ENCODE data around the gene GBX1.

Gene GBX1

DNA sequence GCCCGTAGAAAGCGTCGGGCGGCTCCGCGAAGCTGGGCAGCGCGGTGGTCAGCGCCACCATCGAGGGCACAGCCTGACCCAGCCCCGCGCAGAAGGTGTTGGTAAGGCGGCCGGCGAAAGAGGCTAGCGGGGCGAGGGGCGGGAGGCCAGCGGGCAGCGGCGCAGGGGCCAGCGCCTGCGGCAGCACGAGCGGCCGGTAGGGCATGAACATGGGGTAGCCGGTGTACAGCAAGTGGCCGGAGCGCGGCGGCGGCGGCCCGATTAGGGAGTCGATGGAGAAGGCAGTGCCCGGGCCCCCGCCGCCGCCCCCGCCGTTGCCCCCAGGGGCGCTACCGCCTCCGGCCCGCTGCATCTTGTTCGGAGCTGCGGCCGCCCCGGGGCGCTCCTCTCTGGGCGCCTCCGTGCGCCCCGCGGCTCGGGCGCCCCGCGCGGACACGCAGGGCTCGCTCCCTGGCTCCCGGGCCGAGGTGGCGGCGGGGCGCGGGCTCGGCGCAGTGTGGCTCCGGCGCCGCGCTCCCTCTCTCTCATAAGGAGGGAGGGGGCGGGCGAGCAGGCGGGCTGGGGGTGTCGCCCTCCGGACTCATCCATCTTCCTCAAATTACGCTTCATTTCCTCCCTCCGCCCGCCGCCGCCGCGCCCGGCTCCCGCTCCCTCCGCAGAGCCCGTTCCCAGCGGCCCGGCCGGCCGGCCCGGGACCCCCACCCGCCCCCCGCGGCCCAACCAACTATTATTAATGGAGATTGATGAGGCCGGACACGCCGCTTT lies at the start of gene GBX1:
TSS of gene GBX1 (minus strand) at position 498 of the 765 bp plus-strand sequence. CDS start at position 352, 146 bp downstream.
- no peak for DNase-seq (ENCODE audit: low read depth)

GRCh38 chr7:151215396-151215795 lies 47.9 kb upstream of the GBX1 start:
- no peak for DNase-seq (ENCODE audit: low read depth)

GRCh38 chr7:151213826-151214225 lies 46.3 kb upstream of the GBX1 start:
- DNase-seq (ENCODE audit: low read depth), result no peak

GRCh38 chr7:151212626-151213025 lies 45.1 kb upstream of the GBX1 start:
- DNase-seq (ENCODE audit: low read depth), result no peak

GRCh38 chr7:151211155-151211772 lies 43.8 kb upstream of the GBX1 start:
- no peak for DNase-seq (ENCODE audit: low read depth)

GRCh38 chr7:151210087-151210854 lies 42.8 kb upstream of the GBX1 start, which contains the start of gene H2BK1:
TSS of gene H2BK1 (minus strand) at chr7:151210488. CDS start at chr7:151210318, 170 bp downstream.
- DNase-seq (ENCODE audit: low read depth), result no peak

GRCh38 chr7:151209588-151209987 lies 42.1 kb upstream of the GBX1 start:
- no peak for DNase-seq (ENCODE audit: low read depth)

DNA sequence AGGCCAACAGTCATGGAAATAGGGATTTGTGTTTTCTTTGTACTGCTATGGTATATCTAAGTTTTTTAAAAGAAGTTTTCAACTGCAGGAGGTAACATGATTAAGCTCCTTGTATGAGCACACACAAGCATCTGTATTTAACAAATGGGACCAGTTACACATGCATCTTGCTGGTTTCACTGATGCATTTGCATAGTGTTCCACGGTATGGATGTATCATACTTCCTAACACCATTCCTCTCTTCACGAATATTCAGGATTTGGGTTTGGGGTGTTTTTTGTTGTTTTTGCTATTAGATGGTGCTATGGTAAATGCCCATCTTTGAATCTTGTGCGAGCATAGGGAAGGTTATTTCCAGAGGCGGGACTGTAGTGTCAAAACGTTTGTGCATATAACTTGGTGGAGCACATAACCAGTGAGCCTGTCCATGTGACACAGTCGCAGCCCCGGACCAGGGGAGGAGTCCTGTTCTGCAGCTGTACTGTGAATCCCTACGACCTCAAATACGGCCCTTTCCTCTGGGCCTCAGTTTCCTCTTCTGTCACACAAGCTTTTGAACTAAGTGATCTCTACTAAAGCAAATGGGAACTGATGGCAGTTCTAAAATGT lies 40.9 kb upstream of the GBX1 start:
- no peak for DNase-seq (ENCODE audit: low read depth)

- no peak for DNase-seq (ENCODE audit: low read depth)
These were observed 40.3 kb upstream of the GBX1 start for GRCh38 chr7:151207804-151208203.

DNA sequence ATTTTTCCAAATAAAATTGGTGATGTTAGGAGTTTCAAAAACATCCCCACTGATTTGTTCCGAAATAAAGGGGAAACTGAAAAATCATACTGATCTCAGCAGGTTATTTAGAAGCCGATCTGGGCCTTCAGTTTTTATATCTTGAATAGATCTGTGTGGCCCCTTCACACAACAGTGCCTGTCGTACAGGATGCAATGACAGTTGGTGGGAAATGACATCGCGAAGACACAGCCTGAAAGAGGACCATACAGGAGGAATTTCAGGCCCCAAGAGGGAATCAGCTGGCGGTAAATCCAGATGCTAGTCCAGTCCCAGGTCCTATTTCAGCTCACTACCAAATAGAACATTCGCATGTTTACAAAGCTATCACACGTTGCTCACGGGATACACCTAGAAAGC lies 39.8 kb upstream of the GBX1 start:
- no peak for DNase-seq (ENCODE audit: low read depth)

DNA sequence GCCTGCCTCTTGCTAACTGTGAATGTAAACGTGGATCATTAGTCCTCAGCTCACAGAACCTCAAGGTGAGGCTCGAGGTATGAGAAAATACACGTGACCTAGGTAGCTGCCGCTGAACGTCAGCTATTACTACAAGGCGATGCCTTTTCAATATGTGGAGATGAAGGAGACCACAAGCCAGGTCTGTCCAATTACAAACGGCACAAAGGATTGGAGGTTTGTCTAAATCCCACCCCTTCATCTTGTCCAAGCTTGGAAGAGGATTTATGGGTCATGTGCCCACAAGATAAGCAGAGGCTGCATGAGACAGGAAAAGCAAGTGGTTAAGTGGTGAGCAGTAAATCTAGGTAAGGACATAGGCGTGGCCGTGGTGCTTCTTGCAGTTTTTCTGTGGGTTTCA lies 39.4 kb upstream of the GBX1 start:
- no peak for DNase-seq (ENCODE audit: low read depth)

DNA sequence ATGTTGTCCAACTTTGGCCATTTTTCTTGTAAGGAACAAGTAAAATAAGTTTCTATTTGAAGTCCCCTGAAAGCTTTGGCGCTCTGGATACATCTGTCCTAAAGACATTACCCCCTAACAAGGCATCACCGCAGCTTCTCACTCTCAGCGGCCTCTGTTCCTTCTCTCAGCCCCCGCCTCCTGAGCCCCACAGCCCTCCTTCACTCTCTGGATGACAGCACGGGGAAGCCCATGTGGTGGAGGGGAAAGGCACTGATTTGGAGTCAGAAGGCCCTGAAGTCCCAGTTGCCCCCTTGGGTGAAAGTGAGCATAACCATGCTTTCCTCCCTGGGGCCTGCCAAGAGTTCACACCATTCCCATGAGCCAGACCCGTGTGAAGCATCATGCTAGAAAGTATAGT lies 38.2 kb upstream of the GBX1 start:
- DNase-seq (ENCODE audit: low read depth), result no peak

- DNase-seq (ENCODE audit: low read depth), result no peak
These were observed 37.0 kb upstream of the GBX1 start for GRCh38 chr7:151204383-151205032.

- DNase-seq (ENCODE audit: low read depth), result no peak
These were observed 35.3 kb upstream of the GBX1 start for GRCh38 chr7:151202836-151203235.

GRCh38 chr7:151201751-151202150 lies 34.3 kb upstream of the GBX1 start:
- no peak for DNase-seq (ENCODE audit: low read depth)

DNA sequence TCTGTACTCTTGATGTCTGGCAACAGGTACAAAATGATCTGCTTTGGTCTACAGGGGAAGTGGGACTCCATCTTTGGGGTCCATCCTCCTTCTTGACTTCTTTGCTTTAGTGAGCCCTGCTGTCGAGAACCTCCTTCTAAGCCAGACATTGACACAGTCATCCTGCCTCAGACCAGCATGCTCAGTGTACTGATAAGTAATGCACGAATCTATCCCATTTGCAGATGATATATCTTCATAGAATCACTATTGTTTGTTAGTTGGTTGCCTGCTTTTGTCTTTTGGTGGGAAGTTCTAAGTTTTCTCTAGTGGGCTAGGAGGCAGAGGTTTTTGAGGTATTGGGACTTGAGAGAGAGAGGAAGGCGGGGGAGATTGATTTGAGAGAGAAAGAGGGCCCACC lies 33.9 kb upstream of the GBX1 start:
- DNase-seq (ENCODE audit: low read depth), result no peak

DNA sequence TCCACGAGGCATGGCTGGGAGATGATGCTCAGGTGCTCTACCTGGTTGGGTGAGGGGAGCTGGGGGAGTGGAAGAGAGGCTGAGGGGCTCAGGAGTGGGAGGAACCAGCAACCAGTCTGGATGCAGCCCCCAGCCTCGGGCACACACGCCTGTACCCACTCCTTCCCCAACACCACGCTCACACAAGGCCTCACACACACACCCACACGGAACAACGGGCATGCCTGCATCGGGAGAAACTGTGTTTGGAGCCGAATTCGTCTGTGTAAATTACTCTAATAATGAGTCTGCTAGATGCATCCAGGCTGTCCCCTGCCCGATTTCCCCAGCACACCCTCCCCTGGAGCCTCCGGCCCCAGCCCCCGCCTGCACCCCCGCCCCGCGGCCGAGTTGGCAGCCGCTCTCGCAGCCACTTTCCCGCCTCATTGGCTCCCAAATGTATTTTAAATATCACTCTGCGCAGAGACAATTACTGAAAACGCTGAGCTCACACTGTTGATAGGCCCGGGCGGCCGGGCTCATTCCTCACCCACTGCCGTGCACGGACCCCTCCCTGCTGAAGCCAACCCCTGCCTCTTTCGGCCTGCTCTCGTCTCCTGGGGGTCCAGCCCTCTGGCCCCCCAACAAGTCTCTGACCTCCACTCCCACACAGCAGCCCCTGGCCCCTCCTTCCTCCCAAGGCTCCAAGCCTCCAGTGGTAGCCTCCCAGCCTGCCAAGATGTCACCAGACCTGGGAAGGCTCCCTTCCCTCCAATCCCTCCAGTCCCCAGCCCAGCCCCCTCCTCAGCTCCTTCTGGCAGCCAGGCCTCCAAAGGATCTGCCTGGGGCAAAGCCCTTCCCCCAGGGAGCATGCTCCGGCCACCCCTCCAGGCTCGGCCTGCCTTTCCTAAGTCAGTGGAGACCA lies 31.7 kb upstream of the GBX1 start:
- DNase-seq (ENCODE audit: low read depth), result no peak

GRCh38 chr7:151197932-151198331 lies 30.4 kb upstream of the GBX1 start:
- no peak for DNase-seq (ENCODE audit: low read depth)

GRCh38 chr7:151195616-151196450 lies 28.3 kb upstream of the GBX1 start:
- DNase-seq (ENCODE audit: low read depth), result no peak

- DNase-seq (ENCODE audit: low read depth), result no peak
These were observed 26.7 kb upstream of the GBX1 start for GRCh38 chr7:151194188-151194587.
